AG04449 (cell line): ENCODE results near the gene FREM2.

Source experiments
- CTCF ChIA-PET: fragments of 350-600 bp; formaldehyde crosslinking; extraction: SDS; loops from one replicate; lab custom pipeline; 2021; ENCODE audit warnings: antibody characterized with exemption; lab: Yijun Ruan, JAX
- POLR2A ChIA-PET: fragments of 400-600, 350-600 bp; formaldehyde crosslinking; extraction: SDS; loops from one replicate; lab custom pipeline; 2020; ENCODE audit warnings: antibody characterized with exemption, inconsistent platforms; lab: Yijun Ruan, JAX
- DNase-seq: peaks from one replicate; pipeline ENCODE4 v3.0.0-alpha.2; 2010; ENCODE audit warnings: low read depth, low spot score
- H3K4me3 ChIP-seq: 2 replicates; pipeline ENCODE4 v1.5.1; 2011; ENCODE audit warnings: low read depth, mild to moderate bottlenecking, control low read depth, low read length
- TF ChIP-seq, protein P1 (sequence below): IDR thresholded peaks from one replicate; pipeline ENCODE4 v1.5.1; 2011; ENCODE audit warnings: mild to moderate bottlenecking, moderate library complexity, low read length, control low read depth, inconsistent platforms; ENCODE audit not compliant: insufficient read depth; ENCODE audit errors: missing control alignments

Gene FREM2

DNA sequence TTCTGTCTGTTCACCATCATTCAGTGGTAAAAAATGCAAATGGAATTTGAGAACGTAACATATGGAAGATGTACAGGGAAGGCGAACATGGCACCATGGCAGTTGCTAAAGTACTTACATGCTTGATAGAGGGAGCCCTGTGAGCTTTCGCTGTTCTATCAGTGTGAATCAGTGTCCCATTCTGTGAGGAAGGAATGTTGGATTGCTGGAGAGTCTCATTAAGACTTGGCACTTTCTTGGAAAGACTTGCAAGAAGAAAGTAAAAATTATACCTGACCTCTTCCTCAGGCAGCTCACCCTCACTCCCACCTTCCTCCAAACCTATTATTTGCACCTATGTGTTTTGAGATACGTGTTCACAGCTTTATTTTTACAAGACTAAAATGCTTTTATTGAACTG lies 43.5 kb downstream of the FREM2 start:
- ChIA-PET CTCF (no interaction called here), POLR2A (no interaction called here)
- no peak for DNase-seq
- TF ChIP-seq, protein P1, sequence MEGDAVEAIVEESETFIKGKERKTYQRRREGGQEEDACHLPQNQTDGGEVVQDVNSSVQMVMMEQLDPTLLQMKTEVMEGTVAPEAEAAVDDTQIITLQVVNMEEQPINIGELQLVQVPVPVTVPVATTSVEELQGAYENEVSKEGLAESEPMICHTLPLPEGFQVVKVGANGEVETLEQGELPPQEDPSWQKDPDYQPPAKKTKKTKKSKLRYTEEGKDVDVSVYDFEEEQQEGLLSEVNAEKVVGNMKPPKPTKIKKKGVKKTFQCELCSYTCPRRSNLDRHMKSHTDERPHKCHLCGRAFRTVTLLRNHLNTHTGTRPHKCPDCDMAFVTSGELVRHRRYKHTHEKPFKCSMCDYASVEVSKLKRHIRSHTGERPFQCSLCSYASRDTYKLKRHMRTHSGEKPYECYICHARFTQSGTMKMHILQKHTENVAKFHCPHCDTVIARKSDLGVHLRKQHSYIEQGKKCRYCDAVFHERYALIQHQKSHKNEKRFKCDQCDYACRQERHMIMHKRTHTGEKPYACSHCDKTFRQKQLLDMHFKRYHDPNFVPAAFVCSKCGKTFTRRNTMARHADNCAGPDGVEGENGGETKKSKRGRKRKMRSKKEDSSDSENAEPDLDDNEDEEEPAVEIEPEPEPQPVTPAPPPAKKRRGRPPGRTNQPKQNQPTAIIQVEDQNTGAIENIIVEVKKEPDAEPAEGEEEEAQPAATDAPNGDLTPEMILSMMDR: no peak
- H3K4me3 ChIP-seq: no peak overlapping the region

- TF ChIP-seq, protein P1: no peak
- ChIA-PET POLR2A (no interaction called here), CTCF (no interaction called here)
Measured at GRCh38 chr13:38733146-38733545, 46.3 kb downstream of the FREM2 start.

GRCh38 chr13:38735665-38736440 lies 49.0 kb downstream of the FREM2 start:
- ChIA-PET POLR2A (no interaction called here), CTCF (no interaction called here)

More at GRCh38 chr13:38733146-38733545, 46.3 kb downstream of the FREM2 start:
- no peak overlapping the region for H3K4me3 ChIP-seq
- DNase-seq: no peak

DNA sequence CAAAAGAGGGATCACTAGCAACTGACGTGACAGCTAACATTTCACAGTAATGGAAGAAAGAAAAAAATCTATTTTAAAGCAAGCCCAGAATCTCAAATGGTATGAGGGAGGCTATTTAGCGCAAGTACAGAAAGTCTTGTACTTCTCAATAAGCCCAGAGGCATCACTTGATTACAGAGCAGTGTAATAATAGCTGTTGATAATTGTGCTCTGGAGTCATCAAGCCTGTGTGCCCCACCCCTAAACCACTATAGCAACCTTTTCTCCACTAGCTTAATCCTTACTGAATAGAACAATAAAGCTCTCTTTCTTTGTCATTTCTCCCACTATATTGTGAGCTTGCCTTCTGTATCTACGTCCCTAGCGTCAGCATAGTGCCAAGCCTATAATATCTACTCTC lies 56.6 kb downstream of the FREM2 start:
- TF ChIP-seq, protein P1: no peak
- ChIA-PET CTCF (no interaction called here), POLR2A (no interaction called here)

More at GRCh38 chr13:38735665-38736440, 49.0 kb downstream of the FREM2 start:
- H3K4me3 ChIP-seq: no peak overlapping the region
- no peak for DNase-seq
- TF ChIP-seq, protein P1: no peak

GRCh38 chr13:38752686-38753085 lies 65.8 kb downstream of the FREM2 start:
- TF ChIP-seq, protein P1: no peak
- POLR2A ChIA-PET: no interaction called here
- CTCF ChIA-PET: no interaction called here
- H3K4me3 ChIP-seq: no peak overlapping the region
- DNase-seq: no peak

More for the DNA sequence above, 56.6 kb downstream of the FREM2 start:
- no peak overlapping the region for H3K4me3 ChIP-seq
- DNase-seq: no peak

DNA sequence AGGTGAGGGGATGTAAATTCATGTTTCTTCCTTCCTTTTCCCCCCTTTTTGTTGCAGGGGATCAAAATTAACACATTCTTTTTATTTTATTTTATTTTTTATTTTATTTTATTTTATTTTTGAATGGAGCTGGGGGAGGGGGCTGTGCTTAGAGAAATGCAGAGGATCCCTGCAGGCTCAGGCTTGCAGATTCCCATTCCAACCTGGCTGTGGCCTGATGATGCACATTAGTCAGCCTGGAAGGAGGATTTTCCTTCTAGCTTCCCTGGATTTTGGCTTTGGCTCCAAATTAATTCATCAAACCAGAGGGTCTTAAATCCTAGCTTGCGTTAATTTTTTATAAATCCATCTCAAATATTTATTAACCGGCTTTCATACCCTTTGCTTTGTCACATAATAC lies 67.0 kb downstream of the FREM2 start:
- no peak overlapping the region for H3K4me3 ChIP-seq
- DNase-seq: no peak
- ChIA-PET POLR2A (no interaction called here), CTCF (interaction anchor here (1.1 kb wide), 1 partner anchor 10 kb away, joined by 3 read pairs; no protein-coding TSS in a partner anchor)
- TF ChIP-seq, protein P1: no peak
